GM19035 (cell line): Measurements from ENCODE around the gene XCR1.
"Not testable (repeated sequence)": the region's sequence is repeated elsewhere in the genome, so short reads cannot be mapped to it uniquely, and the experiment has no call there.

Source experiments
- ATAC-seq: cut with Tn5 transposase; IDR thresholded peaks from one replicate; pipeline ENCODE4 v1.9.1; 2021; ENCODE audit not compliant: unreplicated experiment

XCR1 gene

DNA sequence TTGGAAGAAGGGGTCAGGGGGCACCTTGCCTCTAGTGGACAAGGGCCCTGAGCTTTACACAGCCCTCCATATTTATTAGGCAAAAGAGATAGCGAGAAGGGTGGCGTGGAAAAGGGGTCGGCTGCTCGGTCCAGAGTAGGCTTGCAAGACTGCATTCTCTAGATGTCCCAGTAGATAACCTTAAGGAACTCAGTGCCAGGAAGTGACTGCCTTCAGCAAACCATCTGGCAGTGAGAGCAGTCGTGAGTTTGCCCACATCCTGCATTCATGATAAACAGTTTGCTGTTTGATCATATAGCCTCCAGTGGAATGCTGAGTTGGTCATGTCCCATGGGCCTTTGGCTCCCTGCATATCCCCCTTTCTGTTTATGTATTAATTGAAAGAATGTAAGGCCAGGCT lies 18.9 kb upstream of the XCR1 start:
- ATAC-seq = not testable (repeated sequence)

DNA sequence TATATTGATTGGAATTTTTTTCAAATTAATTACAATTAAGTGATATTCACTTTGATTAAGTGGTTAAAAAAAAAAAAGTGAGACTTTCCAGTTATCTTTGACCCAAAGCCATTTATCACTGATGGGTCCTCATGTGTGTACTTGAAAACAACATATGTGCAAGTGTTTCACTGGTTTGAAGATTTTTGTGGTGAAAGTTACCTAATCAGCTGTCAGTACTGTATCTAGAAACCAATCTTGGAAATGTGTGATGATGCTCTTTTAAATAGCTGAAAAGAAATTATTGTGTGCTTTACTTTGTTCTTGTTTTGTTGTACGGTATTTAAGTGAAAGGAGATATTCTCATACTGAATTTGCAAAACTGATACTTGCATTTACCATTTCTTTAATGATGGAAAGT lies 11.6 kb upstream of the XCR1 start:
- ATAC-seq = no peak

GRCh38 chr3:46038071-46038470 lies 10.8 kb upstream of the XCR1 start:
- not testable (repeated sequence) for ATAC-seq

- ATAC-seq = no peak
Observed at GRCh38 chr3:46036191-46036590, 8.9 kb upstream of the XCR1 start.

DNA sequence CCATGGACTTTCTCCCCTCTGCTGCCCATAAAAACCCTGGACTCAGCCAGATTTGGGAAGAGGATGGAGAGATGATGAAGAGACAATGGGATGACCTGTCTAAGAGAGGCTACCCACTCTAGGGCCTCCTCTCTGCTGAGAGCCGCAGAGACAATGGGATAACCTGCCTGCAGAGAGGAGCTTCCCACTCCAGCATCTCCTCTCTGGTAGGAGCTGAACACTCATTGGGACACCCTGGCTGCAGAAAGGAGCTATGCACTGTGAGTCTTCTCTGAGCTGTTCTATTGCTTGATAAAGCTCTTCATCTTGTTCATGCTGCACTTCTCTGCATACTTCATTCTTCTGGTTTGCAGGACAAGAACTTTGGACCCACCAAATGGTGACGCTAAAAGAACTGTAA lies 4.5 kb upstream of the XCR1 start:
- ATAC-seq = no peak

- ATAC-seq = no peak
Observed at GRCh38 chr3:46031269-46031668, 4.0 kb upstream of the XCR1 start.

DNA sequence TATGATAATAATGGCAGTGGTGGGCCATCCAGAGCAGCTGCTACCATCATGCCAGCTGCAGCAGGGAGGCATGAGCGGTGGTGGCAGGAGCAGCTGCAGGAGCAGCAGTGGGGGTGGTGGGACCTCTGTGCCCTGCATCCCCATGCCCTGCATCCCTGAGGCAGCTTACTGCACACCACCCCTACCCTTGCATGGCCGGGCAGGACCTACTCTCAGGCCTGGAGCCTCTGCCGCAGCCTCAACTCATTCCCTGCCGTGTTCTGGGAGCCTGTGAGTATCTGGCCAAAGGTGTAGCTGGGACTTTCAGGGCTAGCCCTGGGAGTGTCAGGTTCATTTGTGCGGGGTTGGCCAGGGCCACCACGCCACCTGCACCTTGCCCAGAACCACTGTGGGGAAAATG lies 3.3 kb upstream of the XCR1 start:
- no peak for ATAC-seq

- ATAC-seq = no peak
Observed at GRCh38 chr3:46029953-46030543, 2.8 kb upstream of the XCR1 start.

GRCh38 chr3:46027736-46028397 lies 584 bp upstream of the XCR1 start:
- ATAC-seq = no peak

- ATAC-seq = no peak
Observed at GRCh38 chr3:46025139-46025538, 2.1 kb downstream of the XCR1 start.

DNA sequence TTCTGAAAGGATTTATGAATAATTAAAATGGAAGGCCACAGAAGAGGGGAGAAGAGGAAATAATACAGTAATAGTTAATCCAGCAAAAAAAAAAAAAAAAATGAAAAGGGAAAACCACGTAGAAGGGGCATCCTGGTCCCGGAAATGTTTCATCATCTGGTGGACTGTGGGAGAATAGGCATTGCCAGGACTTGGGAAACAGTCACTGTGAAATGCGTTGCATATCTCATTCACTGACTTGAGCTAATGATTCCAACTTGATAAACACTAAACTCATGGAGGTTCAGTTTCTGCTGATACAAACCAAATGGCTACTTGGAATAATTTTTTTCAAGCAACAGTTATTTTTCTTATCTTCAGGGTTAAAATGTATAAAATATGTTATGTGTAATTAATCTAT lies 3.2 kb downstream of the XCR1 start:
- ATAC-seq = no peak

- ATAC-seq = no peak
Observed at GRCh38 chr3:46022909-46023785, 4.1 kb downstream of the XCR1 start.

DNA sequence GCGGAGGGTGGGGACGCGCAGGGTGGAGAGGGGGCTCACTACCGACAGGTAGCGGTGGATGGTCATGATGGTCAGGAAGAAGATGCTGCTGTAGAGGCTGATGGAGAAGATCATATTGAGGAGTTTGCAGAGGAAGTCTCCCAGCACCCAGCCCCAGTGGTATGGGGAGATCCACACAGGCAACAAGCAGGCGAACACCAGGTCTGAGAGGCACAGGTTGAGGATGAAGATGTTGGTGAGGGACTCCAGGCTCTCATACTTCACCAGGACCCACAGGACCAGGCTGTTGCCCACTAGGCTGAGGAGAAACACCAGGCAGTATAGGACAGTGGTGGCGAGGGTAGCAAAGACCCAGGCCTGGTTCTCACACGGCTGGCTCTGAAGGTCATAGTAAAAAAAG lies 5.8 kb downstream of the XCR1 start:
- ATAC-seq = no peak

DNA sequence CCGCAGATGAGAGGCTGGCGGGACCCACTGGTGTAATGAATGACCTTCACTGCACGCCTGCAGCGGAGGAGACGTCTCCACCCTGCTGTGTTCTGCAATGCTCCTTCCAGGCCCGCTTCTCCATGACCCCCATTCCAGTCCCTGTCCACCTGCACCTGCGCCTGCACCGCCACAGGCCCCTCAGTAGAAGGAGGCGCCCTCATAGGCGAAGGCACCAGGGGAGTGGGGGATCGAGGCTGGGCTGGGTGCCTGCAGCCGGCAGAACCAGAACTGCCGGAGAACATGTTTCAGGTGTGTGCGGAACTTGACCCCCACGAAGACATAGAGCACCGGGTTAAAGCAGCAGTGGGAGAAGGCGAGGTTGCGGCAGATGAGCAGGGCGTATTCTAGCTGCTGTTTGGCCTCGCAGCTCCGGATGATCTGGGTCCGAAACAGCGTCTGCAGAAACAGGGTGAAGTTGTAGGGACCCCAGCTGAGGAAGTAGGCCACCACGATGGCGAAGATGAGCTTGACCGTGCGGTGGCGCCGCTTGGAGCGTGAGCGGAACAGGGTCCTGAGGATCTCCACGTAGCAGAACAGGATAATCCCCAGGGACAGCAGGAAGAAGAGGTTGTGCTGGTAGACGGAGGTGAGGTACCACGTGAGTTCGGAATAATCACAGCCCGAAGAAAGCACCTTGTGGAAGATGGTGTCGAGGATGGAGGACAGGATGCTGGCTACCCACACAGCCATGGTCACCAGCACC lies 6.3 kb downstream of the XCR1 start:
- ATAC-seq = no peak

DNA sequence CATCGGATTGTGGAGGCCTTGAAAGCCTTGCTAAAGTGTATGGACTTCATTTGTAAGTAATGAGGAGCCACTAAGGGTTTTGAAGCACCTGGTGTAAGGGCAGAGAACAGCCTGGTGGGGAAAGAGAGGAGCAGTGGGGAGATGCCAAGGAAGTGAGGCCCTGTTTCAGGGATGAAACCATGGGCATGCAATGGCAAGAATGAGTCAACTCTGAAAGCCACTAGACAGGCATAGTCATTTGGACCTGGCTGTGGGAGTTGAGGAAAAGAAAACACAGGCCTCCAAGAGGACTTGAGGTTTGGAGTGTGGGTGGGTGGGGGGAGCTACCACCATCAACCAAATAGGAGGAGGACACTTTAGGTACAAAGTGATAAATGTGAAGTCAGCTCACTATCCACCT lies 7.6 kb downstream of the XCR1 start:
- ATAC-seq = no peak

DNA sequence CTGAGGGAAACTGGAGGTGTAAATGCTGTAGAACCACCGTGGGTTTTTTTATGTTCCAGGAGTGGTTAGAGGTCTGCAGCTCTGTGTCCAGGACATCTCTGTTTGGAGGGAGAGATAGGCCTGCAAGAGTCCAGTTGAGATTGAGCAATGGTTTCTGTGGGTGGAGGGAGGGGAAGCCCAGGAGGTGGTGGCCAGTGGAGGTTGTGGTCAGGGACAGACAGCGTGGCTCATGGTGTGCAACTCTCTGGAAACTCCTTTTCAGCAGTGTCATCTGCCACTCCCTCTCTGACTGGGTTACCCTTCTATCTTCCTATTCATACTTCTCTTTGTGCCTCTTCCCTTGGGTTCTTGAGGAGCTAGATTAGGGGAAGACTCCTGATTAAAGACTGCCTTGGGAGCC lies 9.6 kb downstream of the XCR1 start:
- ATAC-seq = no peak

DNA sequence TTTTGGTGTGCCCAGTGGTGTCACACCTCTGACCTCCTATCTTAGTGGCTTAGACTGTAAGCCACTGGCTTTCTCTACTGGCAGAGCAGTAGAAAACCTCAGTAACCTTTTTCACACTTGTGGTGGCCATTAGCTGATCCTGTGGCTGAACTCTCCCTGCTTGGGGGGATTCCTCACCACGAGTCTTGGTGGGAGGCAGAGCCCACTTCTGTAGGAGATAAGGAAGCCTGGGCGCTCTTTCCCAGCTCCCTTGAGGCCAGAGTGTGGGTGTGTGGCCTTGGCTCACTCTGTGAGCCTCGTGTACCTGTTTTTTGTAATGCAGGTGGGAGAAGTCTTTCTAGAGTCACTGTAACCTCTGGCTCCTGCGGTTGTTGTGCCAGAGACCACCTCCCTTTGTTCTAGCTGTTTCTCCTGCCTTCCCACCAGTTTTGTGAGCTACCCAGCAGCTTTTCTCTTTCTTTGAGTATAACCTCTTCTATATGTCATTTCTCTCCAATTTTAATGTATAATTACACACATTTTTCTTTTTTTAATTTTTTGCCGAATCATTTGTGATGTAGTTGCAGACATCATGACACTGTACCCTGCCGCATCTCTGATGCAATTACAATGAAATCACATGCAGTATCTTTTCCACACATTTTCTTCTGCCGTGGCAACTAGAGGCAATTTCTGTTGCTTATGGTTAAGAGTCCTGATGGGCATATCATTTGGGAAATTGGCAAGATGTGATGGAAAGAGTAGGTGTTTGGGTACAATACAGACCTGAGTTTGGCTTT lies 13.8 kb downstream of the XCR1 start:
- ATAC-seq = no peak

- no peak for ATAC-seq
Observed at GRCh38 chr3:46012246-46012645, 15.0 kb downstream of the XCR1 start.

DNA sequence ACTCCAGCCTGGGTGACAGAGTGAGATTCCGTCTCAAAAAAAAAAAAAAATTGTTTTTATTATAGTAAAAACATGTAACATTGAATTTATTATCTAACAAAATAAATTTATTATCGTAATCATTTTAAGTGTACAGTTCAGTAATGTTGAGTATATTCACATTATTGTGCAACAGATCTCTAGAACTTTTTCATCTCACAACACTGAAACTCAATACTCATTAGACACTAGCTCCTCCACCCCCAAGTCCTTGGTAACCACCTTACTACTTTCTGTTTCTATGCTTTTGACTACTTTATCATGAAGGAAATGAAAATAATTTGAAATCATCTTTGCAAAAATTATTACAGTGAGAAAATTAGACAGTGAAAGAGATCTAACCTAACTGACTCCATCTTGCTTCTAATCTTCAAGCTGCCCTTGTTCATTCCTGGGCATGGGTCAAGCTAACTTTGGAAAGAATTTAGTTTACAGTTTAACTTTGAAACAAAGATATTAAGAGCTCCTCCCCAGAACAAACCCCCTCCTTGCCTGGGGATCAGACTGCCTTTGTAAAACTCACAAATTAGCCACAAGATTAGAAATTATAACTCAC lies 16.7 kb downstream of the XCR1 start:
- no peak for ATAC-seq

DNA sequence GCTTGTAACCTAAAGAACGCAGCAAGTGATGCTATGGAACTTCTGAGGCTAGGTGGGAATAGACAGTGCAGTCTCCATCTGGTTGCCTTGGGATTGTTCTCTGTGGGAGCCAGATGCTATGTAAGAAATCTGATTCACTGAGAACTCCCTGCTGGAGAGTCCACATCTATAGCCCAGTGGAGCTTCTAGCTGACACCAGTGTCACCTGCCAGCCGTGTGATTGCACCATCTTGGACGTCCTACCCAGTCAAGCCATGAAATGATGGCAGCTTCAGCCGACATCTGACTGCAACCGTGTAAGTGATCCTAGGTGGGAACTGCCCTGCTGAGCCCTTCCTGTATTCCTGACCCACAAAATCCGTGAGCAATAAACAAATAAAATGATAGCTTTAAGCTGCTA lies 19.2 kb downstream of the XCR1 start:
- ATAC-seq = no peak
